ENCODE data around the gene METRN.

METRN gene

GRCh38 chr16:680625-680945, 34.3 kb upstream of the METRN start:
- Histone ChIP-seq H3K36me3 (ENCODE audit: low read depth) (peaks cover 31% of the 10 kb centered on the region), H3K4me1 (ENCODE audit: insufficient read depth, poor library complexity, severe bottlenecking) (peaks cover 21% of the 10 kb centered on the region), H3K4me3 (ENCODE audit: severe bottlenecking) (peak overlapping the region; percentile 91), H3K27ac (ENCODE audit: poor library complexity, severe bottlenecking) (peak overlapping the region; percentile 72), H3K27me3 (ENCODE audit: insufficient read depth, poor library complexity, severe bottlenecking) (no peaks in the 10 kb centered on the region), H3K9me3 (ENCODE audit: severe bottlenecking) (no peaks in the 10 kb centered on the region)
- TF ChIP-seq, protein P1, sequence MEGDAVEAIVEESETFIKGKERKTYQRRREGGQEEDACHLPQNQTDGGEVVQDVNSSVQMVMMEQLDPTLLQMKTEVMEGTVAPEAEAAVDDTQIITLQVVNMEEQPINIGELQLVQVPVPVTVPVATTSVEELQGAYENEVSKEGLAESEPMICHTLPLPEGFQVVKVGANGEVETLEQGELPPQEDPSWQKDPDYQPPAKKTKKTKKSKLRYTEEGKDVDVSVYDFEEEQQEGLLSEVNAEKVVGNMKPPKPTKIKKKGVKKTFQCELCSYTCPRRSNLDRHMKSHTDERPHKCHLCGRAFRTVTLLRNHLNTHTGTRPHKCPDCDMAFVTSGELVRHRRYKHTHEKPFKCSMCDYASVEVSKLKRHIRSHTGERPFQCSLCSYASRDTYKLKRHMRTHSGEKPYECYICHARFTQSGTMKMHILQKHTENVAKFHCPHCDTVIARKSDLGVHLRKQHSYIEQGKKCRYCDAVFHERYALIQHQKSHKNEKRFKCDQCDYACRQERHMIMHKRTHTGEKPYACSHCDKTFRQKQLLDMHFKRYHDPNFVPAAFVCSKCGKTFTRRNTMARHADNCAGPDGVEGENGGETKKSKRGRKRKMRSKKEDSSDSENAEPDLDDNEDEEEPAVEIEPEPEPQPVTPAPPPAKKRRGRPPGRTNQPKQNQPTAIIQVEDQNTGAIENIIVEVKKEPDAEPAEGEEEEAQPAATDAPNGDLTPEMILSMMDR (IDR thresholded peaks at IDR 0.05; ENCODE audit: poor library complexity, severe bottlenecking) = no peak
- ATAC-seq (ENCODE audit: low read depth) (no peak), DNase-seq (ENCODE audit: low spot score) (no peak)

DNA sequence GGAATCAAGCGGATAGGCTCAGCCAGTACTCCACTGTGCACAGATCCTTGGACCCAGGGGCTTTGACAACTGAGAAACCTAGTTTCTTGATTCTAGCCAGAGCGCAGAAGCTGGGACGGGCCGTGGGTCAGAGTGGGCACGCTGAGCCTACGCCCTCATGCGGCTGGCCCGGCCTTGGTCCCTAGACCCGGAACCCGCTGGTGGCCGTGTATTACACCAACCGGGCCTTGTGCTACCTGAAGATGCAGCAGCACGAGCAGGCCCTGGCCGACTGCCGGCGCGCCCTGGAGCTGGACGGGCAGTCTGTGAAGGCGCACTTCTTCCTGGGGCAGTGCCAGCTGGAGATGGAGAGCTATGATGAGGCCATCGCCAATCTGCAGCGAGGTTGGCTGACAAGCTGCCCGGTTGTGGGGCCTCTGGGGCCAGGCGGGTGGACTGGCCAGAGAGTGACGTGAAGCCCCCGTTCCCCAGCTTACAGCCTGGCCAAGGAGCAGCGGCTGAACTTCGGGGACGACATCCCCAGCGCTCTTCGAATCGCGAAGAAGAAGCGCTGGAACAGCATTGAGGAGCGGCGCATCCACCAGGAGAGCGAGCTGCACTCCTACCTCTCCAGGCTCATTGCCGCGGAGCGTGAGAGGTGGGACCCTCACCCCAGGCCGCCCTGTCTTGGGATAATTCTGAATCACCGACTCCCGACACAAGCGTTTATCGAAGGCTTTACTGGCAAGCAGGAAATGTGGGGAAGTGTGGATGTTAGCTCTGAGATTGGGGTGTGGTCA, 33.8 kb upstream of the METRN start:
- no peaks in the 10 kb centered on the region for H3K9me3 ChIP-seq (ENCODE audit: severe bottlenecking)
- TF ChIP-seq, protein P1 (IDR thresholded peaks at IDR 0.05; ENCODE audit: poor library complexity, severe bottlenecking) = peak; percentile 27
- H3K27ac ChIP-seq (ENCODE audit: poor library complexity, severe bottlenecking) = peak overlapping the region; percentile 72
- H3K36me3 ChIP-seq (ENCODE audit: low read depth) = peaks cover 36% of the 10 kb centered on the region
- no peaks in the 10 kb centered on the region for H3K27me3 ChIP-seq (ENCODE audit: insufficient read depth, poor library complexity, severe bottlenecking)
- DNase-seq (ENCODE audit: low spot score) (no peak), ATAC-seq (ENCODE audit: low read depth) (no peak)
- H3K4me3 ChIP-seq (ENCODE audit: severe bottlenecking) = peak overlapping the region; percentile 91
- H3K4me1 ChIP-seq (ENCODE audit: insufficient read depth, poor library complexity, severe bottlenecking) = peaks cover 21% of the 10 kb centered on the region

GRCh38 chr16:681746-682427, 33.0 kb upstream of the METRN start:
- ATAC-seq (ENCODE audit: low read depth) (no peak), DNase-seq (ENCODE audit: low spot score) (no peak)
- TF ChIP-seq, protein P1 (IDR thresholded peaks at IDR 0.05; ENCODE audit: poor library complexity, severe bottlenecking) = no peak
- Histone ChIP-seq H3K9me3 (ENCODE audit: severe bottlenecking) (no peaks in the 10 kb centered on the region), H3K27me3 (ENCODE audit: insufficient read depth, poor library complexity, severe bottlenecking) (no peaks in the 10 kb centered on the region), H3K4me3 (ENCODE audit: severe bottlenecking) (peak overlapping the region; percentile 91), H3K36me3 (ENCODE audit: low read depth) (peaks cover 43% of the 10 kb centered on the region), H3K4me1 (ENCODE audit: insufficient read depth, poor library complexity, severe bottlenecking) (peaks cover 15% of the 10 kb centered on the region), H3K27ac (ENCODE audit: poor library complexity, severe bottlenecking) (peak overlapping the region; percentile 72)

DNA sequence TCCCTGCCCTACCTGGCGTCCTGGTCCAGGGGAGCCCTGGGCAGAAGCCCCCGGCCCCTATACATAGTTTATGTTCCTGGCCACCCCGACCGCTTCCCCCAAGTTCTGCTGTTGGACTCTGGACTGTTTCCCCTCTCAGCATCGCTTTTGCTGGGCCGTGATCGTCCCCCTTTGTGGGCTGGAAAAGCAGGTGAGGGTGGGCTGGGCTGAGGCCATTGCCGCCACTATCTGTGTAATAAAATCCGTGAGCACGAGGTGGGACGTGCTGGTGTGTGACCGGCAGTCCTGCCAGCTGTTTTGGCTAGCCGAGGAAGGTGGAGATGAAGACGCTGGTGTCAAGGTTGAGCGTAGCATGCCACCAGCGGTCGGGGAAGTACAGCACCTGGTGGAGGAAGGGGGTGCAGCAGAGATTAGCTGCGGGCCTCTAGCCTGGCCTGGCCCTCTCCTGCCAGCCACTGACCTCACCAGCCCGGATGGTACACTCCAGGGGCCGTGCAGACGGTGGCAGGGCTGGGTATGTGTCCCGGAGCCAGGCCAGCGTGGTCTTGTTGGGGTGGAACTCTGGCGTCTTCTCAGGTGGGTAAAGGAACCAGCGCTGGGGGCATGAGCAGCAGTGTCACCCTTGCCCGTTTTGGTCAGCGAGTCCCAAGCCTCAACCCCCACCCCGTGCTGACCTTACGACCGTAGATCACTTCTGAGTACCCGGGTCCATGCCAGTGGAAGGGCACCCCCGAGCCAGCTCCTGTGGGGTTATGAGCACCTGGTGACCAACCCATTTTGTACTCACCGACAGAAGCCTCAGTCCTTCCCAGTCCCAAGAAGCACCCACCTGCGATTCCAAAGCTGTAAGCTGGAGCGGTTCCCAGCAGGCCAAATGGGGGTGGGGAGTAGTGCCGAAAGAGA, 32.2 kb upstream of the METRN start:
- no peak for ATAC-seq (ENCODE audit: low read depth)

More for the DNA sequence above, 32.2 kb upstream of the METRN start:
- H3K36me3 ChIP-seq (ENCODE audit: low read depth) = peaks cover 44% of the 10 kb centered on the region
- peak overlapping the region; percentile 77 for H3K27ac ChIP-seq (ENCODE audit: poor library complexity, severe bottlenecking)
- no peak for DNase-seq (ENCODE audit: low spot score)
- H3K9me3 ChIP-seq (ENCODE audit: severe bottlenecking) = no peaks in the 10 kb centered on the region
- TF ChIP-seq, protein P1 (IDR thresholded peaks at IDR 0.05; ENCODE audit: poor library complexity, severe bottlenecking) = no peak
- H3K4me3 ChIP-seq (ENCODE audit: severe bottlenecking) = peak overlapping the region; percentile 72
- H3K27me3 ChIP-seq (ENCODE audit: insufficient read depth, poor library complexity, severe bottlenecking) = no peaks in the 10 kb centered on the region
- peaks cover 15% of the 10 kb centered on the region for H3K4me1 ChIP-seq (ENCODE audit: insufficient read depth, poor library complexity, severe bottlenecking)
